GM21717 (cell line): ENCODE data around the gene SLC1A2.

Experiments used
- ATAC-seq: cut with Tn5 transposase; IDR thresholded peaks from one replicate; pipeline ENCODE4 v1.9.1; 2021; ENCODE audit warnings: mild to moderate bottlenecking, moderate library complexity; ENCODE audit not compliant: unreplicated experiment

Gene SLC1A2

GRCh38 chr11:35248558-35249323 lies 170.6 kb downstream of the SLC1A2 start:
- no peak for ATAC-seq

- ATAC-seq, result no peak
These were observed 171.5 kb downstream of the SLC1A2 start for GRCh38 chr11:35247863-35248262.

DNA sequence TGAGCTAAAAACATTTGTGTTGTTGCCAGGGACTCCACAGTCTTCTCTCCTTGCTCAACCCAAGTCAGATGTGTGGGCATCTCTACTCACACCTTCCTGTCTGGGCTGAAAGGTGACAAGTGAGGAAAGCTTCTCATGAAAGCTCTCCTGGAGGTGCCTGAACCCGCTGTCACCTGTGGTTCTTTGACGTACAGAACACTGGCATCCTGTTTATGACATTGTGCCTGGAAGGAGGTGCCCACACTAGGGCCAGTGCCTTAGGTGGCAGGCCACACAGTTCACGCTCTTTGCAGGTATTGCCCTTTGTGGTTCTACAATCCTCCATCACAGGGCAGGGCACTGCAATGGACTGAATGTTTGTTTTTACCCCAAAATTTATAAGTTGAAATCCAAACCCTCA lies 171.9 kb downstream of the SLC1A2 start:
- no peak for ATAC-seq

DNA sequence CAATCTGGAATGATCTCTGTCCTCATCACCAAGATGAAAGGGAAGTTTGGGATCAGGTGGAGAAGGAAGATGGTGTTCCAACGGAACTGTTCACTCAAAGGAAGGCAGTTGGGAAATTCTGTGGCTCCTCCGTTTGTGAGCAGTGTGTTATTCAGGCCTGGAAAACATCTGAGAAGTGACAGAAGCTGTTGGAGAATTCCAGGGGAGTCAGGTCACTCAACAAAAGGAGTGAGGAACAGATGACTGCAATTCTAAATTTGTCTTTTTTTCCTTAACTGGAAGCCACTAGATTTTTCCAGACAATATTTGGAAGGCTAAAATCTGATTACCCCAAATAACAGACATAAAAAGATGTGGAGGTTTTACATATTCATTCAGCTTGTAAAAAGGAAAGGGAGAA lies 172.6 kb downstream of the SLC1A2 start:
- no peak for ATAC-seq

DNA sequence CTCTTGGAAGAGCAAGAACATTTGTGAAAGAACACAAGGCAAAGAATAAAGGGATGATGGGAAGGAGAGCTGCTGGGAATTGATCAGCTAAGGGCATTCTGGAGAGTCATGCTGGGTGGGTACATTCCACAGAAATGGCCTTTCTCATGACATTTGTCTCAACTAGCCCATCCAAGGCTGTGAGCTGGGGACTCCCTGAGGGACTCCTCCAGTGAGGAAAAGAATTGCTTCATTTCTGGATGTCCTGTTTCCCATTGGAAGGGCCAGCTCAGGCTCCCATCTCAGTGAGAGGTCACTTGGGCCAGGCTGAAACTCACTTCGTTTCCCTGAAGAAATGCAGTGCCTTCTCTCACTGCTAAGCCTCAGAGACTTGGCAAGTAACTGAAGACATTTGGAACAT lies 173.6 kb downstream of the SLC1A2 start:
- ATAC-seq, result no peak

GRCh38 chr11:35245056-35245455 lies 174.3 kb downstream of the SLC1A2 start:
- no peak for ATAC-seq

GRCh38 chr11:35243774-35244173 lies 175.6 kb downstream of the SLC1A2 start:
- ATAC-seq, result no peak

GRCh38 chr11:35242412-35243242 lies 176.7 kb downstream of the SLC1A2 start:
- no peak for ATAC-seq

- ATAC-seq, result no peak
These were observed 177.8 kb downstream of the SLC1A2 start for GRCh38 chr11:35241531-35241930.

GRCh38 chr11:35241083-35241482 lies 178.3 kb downstream of the SLC1A2 start:
- no peak for ATAC-seq

- ATAC-seq, result no peak
These were observed 179.8 kb downstream of the SLC1A2 start for GRCh38 chr11:35239471-35240075.

- ATAC-seq, result no peak
These were observed 180.5 kb downstream of the SLC1A2 start for GRCh38 chr11:35238882-35239281.

DNA sequence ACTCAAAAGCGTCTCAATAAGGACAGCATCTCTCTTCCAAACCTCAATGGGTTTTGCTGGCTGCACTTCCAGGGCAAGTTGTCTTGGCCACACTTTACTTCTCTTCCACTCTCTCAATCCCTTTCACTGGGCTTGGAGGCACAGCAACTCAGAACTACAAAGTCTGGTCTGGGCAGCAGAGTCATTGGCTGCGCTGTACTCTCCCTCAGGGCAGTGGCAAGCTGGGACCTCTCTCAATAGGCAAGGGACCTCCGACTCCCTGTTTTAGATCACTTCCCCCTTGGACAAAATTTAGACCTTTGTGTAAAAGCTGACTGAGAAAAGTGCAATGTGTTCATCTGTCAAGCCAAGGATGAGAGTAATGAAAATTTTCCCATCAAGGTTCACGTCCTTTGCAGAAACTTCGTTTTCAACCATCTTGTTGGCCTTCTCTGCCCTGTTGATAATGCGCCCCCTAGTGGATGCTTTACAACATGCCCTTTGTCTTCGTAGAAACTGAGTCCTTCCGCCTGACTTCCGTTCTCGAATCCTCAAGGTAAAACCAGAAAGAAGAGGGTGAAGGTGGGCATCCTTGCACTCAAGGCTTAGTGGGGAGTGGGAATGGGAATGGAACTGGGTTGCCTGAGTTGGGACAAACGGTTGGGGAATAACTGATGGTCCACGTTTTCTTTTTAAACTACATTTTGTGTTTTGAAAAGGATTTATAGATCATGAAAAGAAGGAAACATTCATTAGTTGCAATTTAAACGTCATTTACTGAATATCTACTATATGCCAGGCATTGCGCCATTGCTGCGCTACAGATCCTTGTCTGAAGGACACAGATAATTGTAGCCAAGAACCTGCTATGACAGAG lies 181.3 kb downstream of the SLC1A2 start:
- no peak for ATAC-seq

DNA sequence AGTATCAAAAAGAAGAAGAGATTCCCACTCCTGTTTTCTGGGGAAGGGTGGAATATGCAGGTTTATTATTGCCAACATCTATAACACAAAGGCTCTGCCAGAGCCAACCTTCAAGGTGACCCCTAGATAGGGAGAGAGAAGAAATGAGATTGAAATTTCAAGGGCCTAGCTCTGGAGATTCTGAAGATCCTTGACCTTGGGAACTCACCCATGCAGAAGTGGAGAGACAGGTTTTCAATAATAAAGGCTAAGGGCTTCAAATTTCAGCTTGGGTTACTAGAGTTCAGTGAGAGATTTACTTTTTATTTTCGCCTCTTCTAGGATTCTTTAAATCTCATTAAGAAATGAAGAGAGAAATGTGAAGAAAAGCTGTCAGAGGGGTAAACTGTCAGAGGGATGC lies 182.0 kb downstream of the SLC1A2 start:
- no peak for ATAC-seq

DNA sequence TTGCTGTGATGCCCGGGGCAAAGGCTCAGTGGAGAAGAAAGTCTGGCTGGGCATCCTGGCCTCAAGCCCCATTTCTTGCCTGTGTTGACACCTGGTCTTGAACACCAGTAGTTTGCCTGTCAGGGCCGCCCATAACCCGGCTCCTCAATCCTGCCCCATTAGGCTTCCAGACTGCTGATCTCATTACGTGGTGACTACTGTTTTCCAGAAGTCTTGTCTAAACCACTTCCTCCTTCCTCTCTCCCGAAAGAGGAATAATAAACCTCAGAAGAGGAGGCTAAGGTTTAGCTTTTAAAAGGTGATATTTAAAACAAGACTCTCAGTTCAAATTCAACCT lies 182.7 kb downstream of the SLC1A2 start:
- ATAC-seq, result no peak

DNA sequence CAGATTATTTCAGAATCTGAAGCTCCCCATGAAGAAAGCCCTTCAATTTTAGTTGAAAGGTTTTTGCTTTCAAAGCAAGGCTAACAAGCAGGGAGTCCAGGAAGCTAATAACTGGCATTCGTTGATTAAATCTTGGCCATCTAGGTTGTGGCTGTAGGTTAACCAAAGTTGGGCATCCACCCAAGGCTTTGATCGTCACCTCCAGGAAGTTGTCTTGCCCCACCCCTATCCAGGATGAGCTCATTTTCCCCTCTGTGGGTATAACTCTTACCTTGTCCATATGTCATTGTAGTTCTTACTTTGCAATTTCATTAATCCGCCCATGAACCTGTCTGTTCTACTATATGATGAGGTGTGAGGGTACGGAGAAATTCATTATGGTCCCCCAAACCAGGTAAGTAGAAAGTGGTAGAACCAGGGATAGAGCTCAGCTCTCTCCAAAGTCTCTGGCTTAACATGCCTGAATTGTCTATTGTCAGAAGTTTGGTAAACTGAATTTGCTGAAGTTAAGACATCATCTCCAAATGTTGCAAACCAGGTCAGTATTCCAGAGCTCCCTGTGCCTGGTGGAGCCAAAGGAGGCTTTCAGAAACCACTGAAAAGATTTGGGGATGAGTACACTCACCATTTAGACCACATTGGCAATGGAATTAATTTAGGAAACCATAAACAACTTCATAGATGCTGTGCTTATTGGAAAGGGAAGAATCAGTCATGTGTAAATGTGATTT lies 183.3 kb downstream of the SLC1A2 start:
- ATAC-seq, result no peak

DNA sequence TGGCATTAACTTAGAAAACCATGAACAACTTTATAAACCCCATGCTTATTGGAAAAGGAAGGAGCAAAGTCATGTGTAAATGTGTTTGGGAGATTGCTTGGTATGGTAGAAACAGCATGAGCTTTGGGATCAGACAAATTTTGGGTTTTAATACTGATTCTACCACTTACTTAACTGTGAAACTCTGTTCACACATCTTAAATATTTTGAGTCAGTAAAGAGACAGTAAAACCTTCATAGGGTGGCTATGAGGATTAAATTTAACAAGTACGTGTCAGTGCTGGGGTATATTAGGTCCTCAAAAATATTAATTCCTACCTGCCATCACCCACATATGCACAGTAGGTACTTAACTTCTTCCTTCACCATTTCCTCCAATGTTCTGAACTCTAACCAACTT lies 183.9 kb downstream of the SLC1A2 start:
- ATAC-seq, result no peak

DNA sequence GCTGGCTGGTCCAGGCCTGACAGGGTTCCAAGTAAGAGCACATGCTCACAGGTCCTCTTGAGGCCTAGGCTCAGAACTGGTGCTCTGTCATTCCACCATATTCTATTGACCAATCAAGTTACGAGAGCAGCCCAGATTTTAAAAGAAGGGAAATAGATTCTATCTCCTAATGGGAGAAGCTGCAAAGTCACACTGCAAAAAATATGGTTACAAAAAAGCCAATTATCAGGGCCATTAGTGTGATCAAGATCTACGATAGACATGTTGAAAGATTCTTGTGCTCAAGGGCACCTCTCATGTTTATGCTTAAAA lies 184.2 kb downstream of the SLC1A2 start:
- no peak for ATAC-seq

DNA sequence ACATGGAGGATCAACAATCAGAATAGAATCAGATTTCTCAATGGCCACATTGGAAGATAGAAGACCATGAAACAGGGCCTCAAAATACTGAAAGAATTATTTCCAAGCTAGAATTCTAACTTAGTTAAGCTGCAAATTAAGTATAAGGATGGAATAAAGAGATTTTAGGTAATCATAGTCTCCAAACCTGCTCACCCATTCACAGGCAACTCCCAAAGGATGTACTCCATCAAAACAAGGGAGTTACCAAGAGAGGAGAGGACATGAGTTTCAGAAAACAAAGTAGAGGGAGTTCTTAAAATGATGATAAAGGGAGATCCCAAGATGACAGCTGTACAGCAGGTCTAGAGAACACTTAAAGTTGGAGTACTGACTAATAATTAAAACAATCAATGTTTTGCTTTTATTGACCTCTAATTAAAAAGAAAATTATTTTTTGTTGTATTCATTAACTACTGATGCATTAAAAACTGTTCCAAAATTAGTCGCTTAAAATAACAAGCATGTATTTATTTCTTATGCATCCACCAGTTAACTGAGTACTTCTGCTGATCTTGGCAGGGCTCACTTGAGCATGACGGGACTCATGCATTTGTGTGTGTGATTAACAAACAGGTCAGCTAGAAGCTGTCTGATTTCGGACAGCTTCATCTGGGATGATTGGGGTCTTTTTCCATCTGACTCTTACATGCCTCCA lies 184.8 kb downstream of the SLC1A2 start:
- ATAC-seq, result no peak

DNA sequence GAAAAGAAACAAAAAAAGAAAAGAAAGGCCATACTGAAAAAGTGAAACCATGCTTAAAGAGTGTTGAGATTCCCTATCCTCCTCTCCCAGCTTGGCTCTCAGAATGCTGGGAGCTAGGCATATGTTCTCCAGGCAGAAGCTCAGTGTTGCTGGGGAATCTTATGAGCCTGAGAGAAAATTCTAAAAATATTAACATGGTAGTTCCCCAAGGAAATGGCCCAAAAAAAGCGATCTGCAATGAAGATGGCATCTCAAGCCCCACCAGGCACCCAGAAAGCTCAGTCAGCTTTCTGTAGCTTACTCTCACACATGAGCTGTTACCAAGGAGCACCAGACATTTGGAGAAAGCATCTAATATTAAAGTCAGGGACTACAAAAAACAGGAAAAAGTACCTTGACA lies 185.8 kb downstream of the SLC1A2 start:
- no peak for ATAC-seq
